IPS-20b (cell line): Measurements from ENCODE around the gene WDR89.

Source experiments
- H3K27ac ChIP-seq: one replicate; pipeline ENCODE4 v1.5.1; 2013; ENCODE audit warnings: low read length
- H3K27me3 ChIP-seq: 2 replicates; pipeline ENCODE4 v1.6.1; 2013; ENCODE audit warnings: mild to moderate bottlenecking, low read length, inconsistent platforms; ENCODE audit not compliant: insufficient read depth
- H3K36me3 ChIP-seq: 2 replicates; pipeline ENCODE4 v1.6.1; 2013; ENCODE audit warnings: low read depth, mild to moderate bottlenecking, inconsistent platforms, low read length, moderate library complexity; ENCODE audit not compliant: insufficient read depth
- H3K4me1 ChIP-seq: 2 replicates; pipeline ENCODE4 v1.6.1; 2013; ENCODE audit warnings: mild to moderate bottlenecking, control low read depth, inconsistent platforms, low read length, moderate library complexity; ENCODE audit not compliant: insufficient read depth
- H3K4me3 ChIP-seq: 2 replicates; pipeline ENCODE4 v1.5.1; 2013; ENCODE audit warnings: mild to moderate bottlenecking, low read length, inconsistent platforms
- H3K9ac ChIP-seq: 2 replicates; pipeline ENCODE4 v1.6.1; 2013; ENCODE audit warnings: low read depth, mild to moderate bottlenecking, inconsistent platforms, low read length, moderate library complexity
- H3K9me3 ChIP-seq: 2 replicates; pipeline ENCODE4 v1.6.1; 2013; ENCODE audit warnings: mild to moderate bottlenecking, low read depth, low read length, inconsistent platforms; ENCODE audit not compliant: insufficient read depth

WDR89 gene

GRCh38 chr14:63641473-63642228 lies at the start of gene WDR89:
Gene WDR89 (minus strand): TSS chr14:63641871. CDS start chr14:63599942, 41,929 bp downstream.
- Histone ChIP-seq H3K4me3 (peak within 1 kb of the TSS; percentile 81), H3K9me3 (no peaks in the 10 kb centered on the region), H3K4me1 (no peaks in the 10 kb centered on the region), H3K27ac (peak within 1 kb of the TSS; percentile 91), H3K27me3 (no peaks in the 10 kb centered on the region), H3K9ac (peak within 1 kb of the TSS; percentile 94), H3K36me3 (peaks cover 11% of the 10 kb centered on the region; the same call in 1 of the 2 replicates)

GRCh38 chr14:63689132-63689531 lies 47.5 kb upstream of the WDR89 start:
- Histone ChIP-seq H3K9me3 (no peaks in the 10 kb centered on the region), H3K27ac (no peak overlapping the region), H3K36me3 (no peaks in the 10 kb centered on the region), H3K27me3 (no peaks in the 10 kb centered on the region), H3K9ac (no peak overlapping the region), H3K4me3 (no peak overlapping the region), H3K4me1 (no peaks in the 10 kb centered on the region)

GRCh38 chr14:63686926-63687325 lies 45.3 kb upstream of the WDR89 start:
- Histone ChIP-seq H3K9ac (no peak overlapping the region), H3K4me1 (no peaks in the 10 kb centered on the region), H3K27me3 (no peaks in the 10 kb centered on the region), H3K27ac (no peak overlapping the region), H3K9me3 (no peaks in the 10 kb centered on the region), H3K36me3 (no peaks in the 10 kb centered on the region), H3K4me3 (no peak overlapping the region)

- Histone ChIP-seq H3K4me3 (no peak overlapping the region), H3K27me3 (no peaks in the 10 kb centered on the region), H3K9ac (no peak overlapping the region), H3K27ac (no peak overlapping the region), H3K4me1 (no peaks in the 10 kb centered on the region), H3K36me3 (no peaks in the 10 kb centered on the region), H3K9me3 (no peaks in the 10 kb centered on the region)
Measured at GRCh38 chr14:63685401-63685800, 43.7 kb upstream of the WDR89 start.

- H3K4me3 ChIP-seq = no peak overlapping the region
- no peaks in the 10 kb centered on the region for H3K4me1 ChIP-seq
- no peak overlapping the region for H3K27ac ChIP-seq
- H3K9me3 ChIP-seq = no peaks in the 10 kb centered on the region
- H3K36me3 ChIP-seq = no peaks in the 10 kb centered on the region
- no peaks in the 10 kb centered on the region for H3K27me3 ChIP-seq
- no peak overlapping the region for H3K9ac ChIP-seq
Measured at GRCh38 chr14:63682727-63683593, 41.3 kb upstream of the WDR89 start.

GRCh38 chr14:63678536-63678935 lies 36.9 kb upstream of the WDR89 start:
- Histone ChIP-seq H3K27ac (no peak overlapping the region), H3K36me3 (no peaks in the 10 kb centered on the region)

GRCh38 chr14:63677891-63678379 lies 36.3 kb upstream of the WDR89 start:
- Histone ChIP-seq H3K27me3 (no peaks in the 10 kb centered on the region), H3K4me3 (no peak overlapping the region), H3K27ac (no peak overlapping the region), H3K4me1 (no peaks in the 10 kb centered on the region), H3K9ac (no peak overlapping the region), H3K36me3 (no peaks in the 10 kb centered on the region), H3K9me3 (no peaks in the 10 kb centered on the region)

More at GRCh38 chr14:63678536-63678935, 36.9 kb upstream of the WDR89 start:
- H3K9me3 ChIP-seq = no peaks in the 10 kb centered on the region
- no peak overlapping the region for H3K4me3 ChIP-seq
- no peaks in the 10 kb centered on the region for H3K4me1 ChIP-seq
- no peak overlapping the region for H3K9ac ChIP-seq
- H3K27me3 ChIP-seq = no peaks in the 10 kb centered on the region

- no peaks in the 10 kb centered on the region for H3K9me3 ChIP-seq
- no peak overlapping the region for H3K27ac ChIP-seq
- no peaks in the 10 kb centered on the region for H3K36me3 ChIP-seq
- H3K4me3 ChIP-seq = no peak overlapping the region
- H3K9ac ChIP-seq = no peak overlapping the region
- no peaks in the 10 kb centered on the region for H3K4me1 ChIP-seq
- H3K27me3 ChIP-seq = no peaks in the 10 kb centered on the region
Measured at GRCh38 chr14:63676615-63677014, 34.9 kb upstream of the WDR89 start.

GRCh38 chr14:63673886-63674497 lies 32.3 kb upstream of the WDR89 start:
- no peaks in the 10 kb centered on the region for H3K4me1 ChIP-seq
- H3K36me3 ChIP-seq = no peaks in the 10 kb centered on the region
- H3K27ac ChIP-seq = no peak overlapping the region
- no peaks in the 10 kb centered on the region for H3K27me3 ChIP-seq
- H3K4me3 ChIP-seq = no peak overlapping the region
- no peak overlapping the region for H3K9ac ChIP-seq
- no peaks in the 10 kb centered on the region for H3K9me3 ChIP-seq

- H3K4me3 ChIP-seq = no peak overlapping the region
- no peak overlapping the region for H3K27ac ChIP-seq
- no peak overlapping the region for H3K9ac ChIP-seq
- H3K36me3 ChIP-seq = no peaks in the 10 kb centered on the region
- no peaks in the 10 kb centered on the region for H3K27me3 ChIP-seq
- no peaks in the 10 kb centered on the region for H3K4me1 ChIP-seq
- H3K9me3 ChIP-seq = no peaks in the 10 kb centered on the region
Measured at GRCh38 chr14:63673255-63673654, 31.6 kb upstream of the WDR89 start.

- Histone ChIP-seq H3K36me3 (no peaks in the 10 kb centered on the region), H3K27me3 (no peaks in the 10 kb centered on the region), H3K9ac (no peak overlapping the region), H3K27ac (no peak overlapping the region), H3K9me3 (no peaks in the 10 kb centered on the region), H3K4me1 (no peaks in the 10 kb centered on the region), H3K4me3 (no peak overlapping the region)
Measured at GRCh38 chr14:63672417-63673180, 30.9 kb upstream of the WDR89 start.
